ENCODE measurements around the gene LRRC32. TPM values are rescaled to one million over a fixed set of nuclear protein-coding genes. Genes with fewer than 3 reads are reported as not detected.

The LRRC32 gene
- total RNA-seq, 1 donor from 2014 or later, result 43.2 TPM

DNA sequence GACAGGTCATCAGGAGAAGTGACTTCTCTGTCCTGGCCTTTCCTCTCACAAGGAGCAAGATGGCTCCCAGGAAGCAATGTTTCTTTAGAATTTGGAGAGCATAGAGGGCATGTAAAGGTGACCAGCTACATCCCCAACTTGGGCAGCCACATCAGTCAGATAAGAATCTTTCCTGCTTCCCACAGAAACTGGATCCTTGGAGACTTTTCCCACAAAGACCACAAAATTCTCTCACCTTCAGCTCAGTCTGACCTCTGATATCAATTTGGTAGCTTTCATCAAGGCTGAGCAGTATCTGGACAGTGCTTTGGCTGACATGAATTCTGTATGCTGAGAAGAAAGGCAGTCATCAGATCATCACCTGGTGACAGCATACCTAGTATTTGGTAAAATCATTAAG, 23.3 kb upstream of the LRRC32 start:
- TF ChIP-seq, protein P1, sequence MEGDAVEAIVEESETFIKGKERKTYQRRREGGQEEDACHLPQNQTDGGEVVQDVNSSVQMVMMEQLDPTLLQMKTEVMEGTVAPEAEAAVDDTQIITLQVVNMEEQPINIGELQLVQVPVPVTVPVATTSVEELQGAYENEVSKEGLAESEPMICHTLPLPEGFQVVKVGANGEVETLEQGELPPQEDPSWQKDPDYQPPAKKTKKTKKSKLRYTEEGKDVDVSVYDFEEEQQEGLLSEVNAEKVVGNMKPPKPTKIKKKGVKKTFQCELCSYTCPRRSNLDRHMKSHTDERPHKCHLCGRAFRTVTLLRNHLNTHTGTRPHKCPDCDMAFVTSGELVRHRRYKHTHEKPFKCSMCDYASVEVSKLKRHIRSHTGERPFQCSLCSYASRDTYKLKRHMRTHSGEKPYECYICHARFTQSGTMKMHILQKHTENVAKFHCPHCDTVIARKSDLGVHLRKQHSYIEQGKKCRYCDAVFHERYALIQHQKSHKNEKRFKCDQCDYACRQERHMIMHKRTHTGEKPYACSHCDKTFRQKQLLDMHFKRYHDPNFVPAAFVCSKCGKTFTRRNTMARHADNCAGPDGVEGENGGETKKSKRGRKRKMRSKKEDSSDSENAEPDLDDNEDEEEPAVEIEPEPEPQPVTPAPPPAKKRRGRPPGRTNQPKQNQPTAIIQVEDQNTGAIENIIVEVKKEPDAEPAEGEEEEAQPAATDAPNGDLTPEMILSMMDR (IDR thresholded peaks at IDR 0.05; ENCODE audit: unreplicated experiment), result no peak
- no peaks in the 10 kb centered on the region for H3K27me3 Mint-ChIP-seq (ENCODE audit: low read depth)
- no peak overlapping the region for H3K4me3 Mint-ChIP-seq
- peaks cover 13% of the 10 kb centered on the region for H3K4me1 Mint-ChIP-seq
- H3K27ac Mint-ChIP-seq, result no peak overlapping the region
- H3K9me3 Mint-ChIP-seq, result no peaks in the 10 kb centered on the region
- H3K36me3 Mint-ChIP-seq, result no peaks in the 10 kb centered on the region
- DNase-seq (ENCODE audit: low spot score in 2 of 2, unreplicated experiment in 2 of 2), result no peak

DNA sequence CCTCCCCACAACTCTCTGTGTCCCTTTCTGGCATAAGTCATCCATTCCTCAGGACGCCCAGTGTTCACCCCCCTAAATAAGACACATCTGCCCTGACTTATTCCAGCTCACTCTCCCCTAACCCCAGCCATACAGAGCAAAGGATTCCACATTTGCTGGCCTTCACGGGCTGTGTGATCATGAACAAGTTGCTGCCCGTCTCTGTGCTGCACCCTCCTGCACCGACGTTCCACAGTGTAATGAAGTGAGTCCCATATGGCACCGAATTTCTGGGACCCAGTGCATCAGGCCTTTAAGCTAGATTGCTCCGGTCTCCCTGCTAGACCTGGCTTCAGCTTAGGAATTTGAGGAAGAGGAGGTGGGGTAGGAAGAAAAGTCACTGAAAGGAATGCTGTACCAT, 22.4 kb upstream of the LRRC32 start:
- Mint-ChIP-seq H3K27me3 (ENCODE audit: low read depth) (no peaks in the 10 kb centered on the region), H3K4me3 (no peak overlapping the region), H3K4me1 (peaks cover 10% of the 10 kb centered on the region), H3K36me3 (no peaks in the 10 kb centered on the region), H3K27ac (no peak overlapping the region), H3K9me3 (no peaks in the 10 kb centered on the region)
- TF ChIP-seq, protein P1 (IDR thresholded peaks at IDR 0.05; ENCODE audit: unreplicated experiment), result no peak
- no peak for DNase-seq (ENCODE audit: low spot score in 2 of 2, unreplicated experiment in 2 of 2)

DNA sequence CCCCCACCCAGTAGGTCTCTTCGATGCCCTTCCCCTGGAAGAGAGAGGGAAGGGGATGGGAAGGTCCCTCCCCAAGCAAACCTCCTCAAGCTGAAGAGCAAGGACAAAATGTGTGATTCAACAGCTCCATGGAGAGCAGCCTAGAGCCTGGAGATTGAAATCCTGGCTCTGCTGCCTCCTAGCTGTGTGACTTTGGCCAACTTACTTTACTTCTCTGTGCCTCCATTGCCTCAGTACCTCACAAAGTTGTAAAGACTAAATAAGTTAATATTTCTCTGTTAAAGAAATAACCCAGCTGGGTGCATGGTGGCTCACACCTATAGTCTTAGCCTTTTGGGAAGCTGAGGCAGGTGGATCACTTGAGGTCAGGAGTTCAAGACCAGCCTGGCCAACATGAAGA, 21.1 kb upstream of the LRRC32 start:
- Mint-ChIP-seq H3K4me3 (no peak overlapping the region), H3K9me3 (no peaks in the 10 kb centered on the region), H3K4me1 (peaks cover 12% of the 10 kb centered on the region), H3K36me3 (no peaks in the 10 kb centered on the region), H3K27ac (no peak overlapping the region), H3K27me3 (ENCODE audit: low read depth) (no peaks in the 10 kb centered on the region)
- TF ChIP-seq, protein P1 (IDR thresholded peaks at IDR 0.05; ENCODE audit: unreplicated experiment), result no peak
- no peak for DNase-seq (ENCODE audit: low spot score in 2 of 2, unreplicated experiment in 2 of 2)

DNA sequence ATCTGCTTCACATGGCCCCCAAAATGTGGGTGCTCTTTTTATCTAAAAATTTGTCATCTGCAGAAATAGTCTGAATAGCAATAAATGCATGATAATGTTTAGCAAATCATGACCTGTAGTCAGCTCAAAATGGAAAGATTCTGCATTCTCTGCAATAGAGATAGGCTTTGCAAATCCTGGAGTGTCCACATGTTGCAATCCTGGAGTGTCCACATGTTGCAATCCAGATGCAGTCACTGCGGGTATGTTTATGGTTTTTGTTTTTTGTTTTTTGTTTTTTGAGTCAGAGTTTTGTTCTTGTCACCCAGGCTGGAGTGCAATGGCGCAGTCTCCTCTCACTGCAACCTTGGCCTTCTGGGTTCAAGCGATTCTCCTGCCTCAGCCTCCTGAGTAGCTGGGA, 20.2 kb upstream of the LRRC32 start:
- DNase-seq (ENCODE audit: low spot score in 2 of 2, unreplicated experiment in 2 of 2), result no peak
- Mint-ChIP-seq H3K4me3 (no peak overlapping the region), H3K4me1 (peaks cover 12% of the 10 kb centered on the region), H3K27me3 (ENCODE audit: low read depth) (no peaks in the 10 kb centered on the region), H3K27ac (no peak overlapping the region), H3K36me3 (no peaks in the 10 kb centered on the region), H3K9me3 (no peaks in the 10 kb centered on the region)
- TF ChIP-seq, protein P1 (IDR thresholded peaks at IDR 0.05; ENCODE audit: unreplicated experiment), result no peak

DNA sequence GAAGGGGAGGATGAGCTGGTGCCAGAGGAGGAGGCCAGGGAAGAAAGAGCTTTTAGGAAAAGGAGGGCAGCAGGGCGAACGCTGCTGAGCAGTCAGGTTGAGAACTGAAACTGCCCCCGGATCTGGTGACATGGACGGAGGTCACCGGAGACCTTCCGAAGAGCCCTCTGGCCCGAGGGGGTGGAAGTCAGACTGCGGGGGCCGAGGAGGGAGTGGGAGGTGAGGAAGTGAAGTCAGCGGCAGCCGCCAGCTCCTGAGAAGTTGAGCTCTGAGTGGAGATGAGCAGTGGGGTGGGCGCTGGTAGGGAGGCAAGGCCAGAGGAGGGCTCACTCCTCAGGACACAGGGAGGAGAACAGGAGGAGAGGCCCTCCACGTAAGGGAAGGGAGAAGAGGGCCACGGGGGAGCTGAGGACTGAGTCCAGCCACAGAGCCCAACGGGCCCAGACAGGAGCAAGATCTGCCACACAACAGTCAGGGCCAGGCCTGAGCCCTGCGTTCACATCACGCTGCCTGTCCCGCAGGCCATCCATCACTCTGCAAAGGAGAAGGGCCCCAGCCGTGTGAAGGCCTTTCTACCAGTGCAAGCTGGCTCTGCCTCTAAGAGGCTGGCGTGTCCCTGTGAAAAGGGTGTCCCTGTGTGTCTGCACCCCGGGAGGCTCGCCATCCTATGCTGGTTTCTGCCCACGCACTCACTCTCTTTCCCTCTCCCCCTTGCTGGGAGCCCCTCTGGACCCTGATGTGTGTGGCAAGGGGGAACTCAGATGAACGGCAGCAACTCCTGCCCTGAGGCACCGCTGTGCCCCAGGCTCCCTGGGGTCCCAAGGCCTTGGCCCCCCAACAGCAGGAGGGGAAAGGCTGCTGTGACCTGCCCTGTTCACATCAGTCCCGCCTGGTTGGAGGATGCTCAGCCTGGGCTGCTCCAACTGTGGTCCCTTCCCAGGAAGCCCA, 19.0 kb upstream of the LRRC32 start:
- peak overlapping the region; percentile 81 for H3K27ac Mint-ChIP-seq
- H3K4me1 Mint-ChIP-seq, result peaks cover 14% of the 10 kb centered on the region
- no peak for DNase-seq (ENCODE audit: low spot score in 2 of 2, unreplicated experiment in 2 of 2)
- no peaks in the 10 kb centered on the region for H3K9me3 Mint-ChIP-seq
- H3K4me3 Mint-ChIP-seq, result no peak overlapping the region
- TF ChIP-seq, protein P1 (IDR thresholded peaks at IDR 0.05; ENCODE audit: unreplicated experiment), result no peak
- no peaks in the 10 kb centered on the region for H3K36me3 Mint-ChIP-seq
- H3K27me3 Mint-ChIP-seq (ENCODE audit: low read depth), result no peaks in the 10 kb centered on the region

All from mesothelial cell of epicardium (in vitro differentiated cells).